HepG2 (cell line): Measurements from ENCODE around the gene NUP54.

ENCODE experiments used
- CREB1 ChIP-seq, 2 experiments: fragments of 450-650 bp in 1 of 2; IDR thresholded peaks; 2 replicates each; pipeline ENCODE4 v1.6.1; 2016 to 2017; ENCODE audit warnings: control low read depth in 1 of 2, mild to moderate bottlenecking in 1 of 2, missing compliant biosample characterization in 1 of 2, missing genetic modification characterization in 1 of 2
- ERF ChIP-seq: IDR thresholded peaks from 2 replicates; pipeline ENCODE4 v1.6.1; 2018; ENCODE audit warnings: missing biosample characterization, missing genetic modification reagents
- FOSL1 ChIP-seq: sonication (generic); formaldehyde crosslinking; IDR thresholded peaks from 2 replicates; pipeline ENCODE4 v1.9.0; 2021; ENCODE audit warnings: missing genetic modification reagents, borderline replicate concordance
- FOXA1 ChIP-seq, 2 experiments: fragments of 450-650 bp in 1 of 2; sonication (generic) in 1 of 2; formaldehyde crosslinking in 1 of 2; IDR thresholded peaks; 2 replicates each; pipeline versions ENCODE4 v1.4.0 to v1.6.1; 2016 to 2020; ENCODE audit warnings: missing genetic modification reagents in 1 of 2
- HMG20A ChIP-seq: IDR thresholded peaks from 2 replicates; pipeline ENCODE4 v1.6.1; 2016; ENCODE audit warnings: borderline replicate concordance
- JUND ChIP-seq: sonication (generic); formaldehyde crosslinking; IDR thresholded peaks from 2 replicates; pipeline ENCODE4 v1.8.0; 2022; ENCODE audit warnings: mild to moderate bottlenecking, missing genetic modification reagents
- SP1 ChIP-seq, 2 experiments: fragments of 450-650 bp in 1 of 2; sonication (generic) in 1 of 2; formaldehyde crosslinking in 1 of 2; IDR thresholded peaks; 2 replicates each; pipeline versions ENCODE4 v1.4.0 to v1.6.1; 2016 to 2020; ENCODE audit warnings: missing genetic modification reagents in 1 of 2
- TF ChIP-seq, protein P1 (sequence below): sonication (generic); formaldehyde crosslinking; IDR thresholded peaks from 2 replicates; pipeline ENCODE4 v1.5.0; 2020; ENCODE audit warnings: missing genetic modification reagents
- TF ChIP-seq, protein P2 (sequence below), 2 experiments: sonication (generic) in 1 of 2; formaldehyde crosslinking in 1 of 2; IDR thresholded peaks; 2 replicates each; pipeline versions ENCODE4 v1.5.1 to v1.6.1; 2011 to 2020; ENCODE audit warnings: borderline replicate concordance in 1 of 2, low read depth in 1 of 2, low read length in 1 of 2, mild to moderate bottlenecking in 1 of 2, missing genetic modification reagents in 1 of 2, moderate library complexity in 1 of 2
- TF ChIP-seq, protein P3 (sequence below): sonication (generic); formaldehyde crosslinking; IDR thresholded peaks from 2 replicates; pipeline ENCODE4 v1.4.0; 2020; ENCODE audit warnings: missing genetic modification reagents
- TF ChIP-seq, protein P4 (sequence below): sonication (generic); formaldehyde crosslinking; IDR thresholded peaks from 2 replicates; pipeline ENCODE4 v1.5.0; 2020; ENCODE audit warnings: missing genetic modification reagents, mild to moderate bottlenecking, borderline replicate concordance

DNA sequence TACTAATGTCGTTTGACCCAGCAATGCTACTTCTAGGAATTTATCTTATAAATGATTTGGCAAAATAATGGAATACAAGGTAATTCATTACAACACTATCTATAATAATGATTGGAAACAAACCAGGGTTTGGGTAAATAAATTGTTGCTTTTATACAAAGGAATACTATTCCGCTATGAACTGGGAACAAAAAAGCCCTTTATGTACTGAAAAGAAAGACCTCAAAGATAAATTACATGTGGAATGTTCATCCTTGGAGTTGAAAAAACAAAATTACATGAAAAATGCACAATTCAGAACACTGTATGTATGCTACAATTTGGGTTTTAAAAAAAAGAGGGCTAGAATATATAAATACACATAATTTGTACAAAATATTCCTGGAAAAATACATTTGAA lies 5.2 kb upstream of the NUP54 start:
- TF ChIP-seq ERF (CRISPR knock-in tag) (no peak), FOSL1 (CRISPR knock-in tag) (no peak), JUND (CRISPR knock-in tag) (no peak), HMG20A (CRISPR knock-in tag) (no peak), FOXA1 (IDR thresholded peaks at IDR 0.05) (no peak), FOXA1 (CRISPR knock-in tag; IDR thresholded peaks at IDR 0.05) (no peak), CREB1 (IDR thresholded peaks at IDR 0.05) (no peak), CREB1 (CRISPR knock-in tag; IDR thresholded peaks at IDR 0.05) (no peak), SP1 (IDR thresholded peaks at IDR 0.05) (no peak), SP1 (CRISPR knock-in tag; IDR thresholded peaks at IDR 0.05) (no peak)
- TF ChIP-seq, protein P1, sequence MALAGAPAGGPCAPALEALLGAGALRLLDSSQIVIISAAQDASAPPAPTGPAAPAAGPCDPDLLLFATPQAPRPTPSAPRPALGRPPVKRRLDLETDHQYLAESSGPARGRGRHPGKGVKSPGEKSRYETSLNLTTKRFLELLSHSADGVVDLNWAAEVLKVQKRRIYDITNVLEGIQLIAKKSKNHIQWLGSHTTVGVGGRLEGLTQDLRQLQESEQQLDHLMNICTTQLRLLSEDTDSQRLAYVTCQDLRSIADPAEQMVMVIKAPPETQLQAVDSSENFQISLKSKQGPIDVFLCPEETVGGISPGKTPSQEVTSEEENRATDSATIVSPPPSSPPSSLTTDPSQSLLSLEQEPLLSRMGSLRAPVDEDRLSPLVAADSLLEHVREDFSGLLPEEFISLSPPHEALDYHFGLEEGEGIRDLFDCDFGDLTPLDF (CRISPR knock-in tag) = no peak
- TF ChIP-seq, protein P2, sequence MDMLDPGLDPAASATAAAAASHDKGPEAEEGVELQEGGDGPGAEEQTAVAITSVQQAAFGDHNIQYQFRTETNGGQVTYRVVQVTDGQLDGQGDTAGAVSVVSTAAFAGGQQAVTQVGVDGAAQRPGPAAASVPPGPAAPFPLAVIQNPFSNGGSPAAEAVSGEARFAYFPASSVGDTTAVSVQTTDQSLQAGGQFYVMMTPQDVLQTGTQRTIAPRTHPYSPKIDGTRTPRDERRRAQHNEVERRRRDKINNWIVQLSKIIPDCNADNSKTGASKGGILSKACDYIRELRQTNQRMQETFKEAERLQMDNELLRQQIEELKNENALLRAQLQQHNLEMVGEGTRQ (IDR thresholded peaks at IDR 0.05; ENCODE audit: low read depth, low read length) = no peak
- TF ChIP-seq, protein P2 (CRISPR knock-in tag; IDR thresholded peaks at IDR 0.05; ENCODE audit: borderline replicate concordance) = no peak
- TF ChIP-seq, protein P3, sequence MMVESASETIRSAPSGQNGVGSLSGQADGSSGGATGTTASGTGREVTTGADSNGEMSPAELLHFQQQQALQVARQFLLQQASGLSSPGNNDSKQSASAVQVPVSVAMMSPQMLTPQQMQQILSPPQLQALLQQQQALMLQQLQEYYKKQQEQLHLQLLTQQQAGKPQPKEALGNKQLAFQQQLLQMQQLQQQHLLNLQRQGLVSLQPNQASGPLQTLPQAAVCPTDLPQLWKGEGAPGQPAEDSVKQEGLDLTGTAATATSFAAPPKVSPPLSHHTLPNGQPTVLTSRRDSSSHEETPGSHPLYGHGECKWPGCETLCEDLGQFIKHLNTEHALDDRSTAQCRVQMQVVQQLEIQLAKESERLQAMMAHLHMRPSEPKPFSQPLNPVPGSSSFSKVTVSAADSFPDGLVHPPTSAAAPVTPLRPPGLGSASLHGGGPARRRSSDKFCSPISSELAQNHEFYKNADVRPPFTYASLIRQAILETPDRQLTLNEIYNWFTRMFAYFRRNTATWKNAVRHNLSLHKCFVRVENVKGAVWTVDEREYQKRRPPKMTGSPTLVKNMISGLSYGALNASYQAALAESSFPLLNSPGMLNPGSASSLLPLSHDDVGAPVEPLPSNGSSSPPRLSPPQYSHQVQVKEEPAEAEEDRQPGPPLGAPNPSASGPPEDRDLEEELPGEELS (CRISPR knock-in tag) = no peak
- TF ChIP-seq, protein P4, sequence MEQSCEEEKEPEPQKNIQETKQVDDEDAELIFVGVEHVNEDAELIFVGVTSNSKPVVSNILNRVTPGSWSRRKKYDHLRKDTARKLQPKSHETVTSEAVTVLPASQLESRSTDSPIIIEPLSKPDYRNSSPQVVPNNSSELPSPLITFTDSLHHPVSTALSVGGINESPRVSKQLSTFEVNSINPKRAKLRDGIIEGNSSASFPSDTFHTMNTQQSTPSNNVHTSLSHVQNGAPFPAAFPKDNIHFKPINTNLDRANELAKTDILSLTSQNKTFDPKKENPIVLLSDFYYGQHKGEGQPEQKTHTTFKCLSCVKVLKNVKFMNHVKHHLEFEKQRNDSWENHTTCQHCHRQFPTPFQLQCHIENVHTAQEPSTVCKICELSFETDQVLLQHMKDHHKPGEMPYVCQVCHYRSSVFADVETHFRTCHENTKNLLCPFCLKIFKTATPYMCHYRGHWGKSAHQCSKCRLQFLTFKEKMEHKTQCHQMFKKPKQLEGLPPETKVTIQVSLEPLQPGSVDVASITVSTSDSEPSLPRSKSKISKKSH (CRISPR knock-in tag) = no peak
